GM18861 (cell line): ENCODE measurements around the gene HSBP1L1.
"Not testable (repeated sequence)": the region's sequence is repeated elsewhere in the genome, so short reads cannot be mapped to it uniquely, and the experiment has no call there.

Experiments
- ATAC-seq: cut with Tn5 transposase; IDR thresholded peaks from one replicate; pipeline ENCODE4 v1.9.1; 2021; ENCODE audit not compliant: unreplicated experiment

Gene HSBP1L1

GRCh38 chr18:79983253-79983652, 18.8 kb downstream of the HSBP1L1 start:
- no peak for ATAC-seq

DNA sequence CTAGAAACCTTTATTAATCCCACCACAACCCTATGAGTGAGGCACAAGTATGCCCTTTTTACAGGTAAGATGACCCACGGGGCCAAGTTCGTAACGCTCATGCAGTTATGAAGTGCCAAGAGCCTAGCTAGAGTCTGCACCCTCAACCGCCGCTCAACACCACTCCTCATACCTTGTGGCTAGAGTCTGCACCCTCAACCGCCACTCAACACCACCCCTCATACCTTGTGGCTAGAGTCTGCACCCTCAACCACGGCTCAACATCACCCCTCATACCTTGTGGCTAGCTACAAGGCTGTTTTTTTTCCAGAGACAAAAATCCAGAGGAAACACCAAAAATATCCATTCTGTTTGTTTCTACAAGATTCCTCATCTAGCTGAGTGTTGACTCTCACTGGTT, 19.4 kb downstream of the HSBP1L1 start:
- no peak for ATAC-seq

GRCh38 chr18:79985172-79985571, 20.7 kb downstream of the HSBP1L1 start:
- ATAC-seq = no peak

DNA sequence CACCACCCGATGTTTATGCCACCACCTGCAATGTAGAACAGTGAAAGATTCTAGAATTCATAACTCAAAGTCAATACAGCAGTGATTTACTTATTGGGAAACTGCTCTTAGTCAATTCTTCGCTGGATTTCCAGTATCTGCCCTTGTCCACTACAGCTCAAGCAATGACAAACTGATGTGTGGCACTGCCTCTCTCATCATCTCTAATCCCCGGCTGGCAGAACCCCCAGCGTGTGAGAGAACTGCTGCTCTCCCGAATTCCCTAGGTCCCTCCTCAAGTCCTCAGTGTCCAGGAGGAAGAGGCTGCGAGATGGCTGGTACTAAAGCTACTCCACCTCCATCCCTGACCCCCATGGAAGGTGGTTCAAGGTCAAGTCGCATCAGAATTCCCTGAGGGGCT, 22.3 kb downstream of the HSBP1L1 start:
- ATAC-seq = no peak

GRCh38 chr18:79987566-79987965, 23.1 kb downstream of the HSBP1L1 start:
- no peak for ATAC-seq

- ATAC-seq = peak; percentile 50
These were observed 23.6 kb downstream of the HSBP1L1 start for GRCh38 chr18:79988071-79988450.

- peak; percentile 94 for ATAC-seq
These were observed 24.2 kb downstream of the HSBP1L1 start, which contains the start of gene TXNL4A for GRCh38 chr18:79988451-79989194. Gene TXNL4A (minus strand): TSS chr18:79988563. CDS start chr18:79988392, 171 bp downstream.

- no peak for ATAC-seq
These were observed 24.7 kb downstream of the HSBP1L1 start for GRCh38 chr18:79989195-79989497.

DNA sequence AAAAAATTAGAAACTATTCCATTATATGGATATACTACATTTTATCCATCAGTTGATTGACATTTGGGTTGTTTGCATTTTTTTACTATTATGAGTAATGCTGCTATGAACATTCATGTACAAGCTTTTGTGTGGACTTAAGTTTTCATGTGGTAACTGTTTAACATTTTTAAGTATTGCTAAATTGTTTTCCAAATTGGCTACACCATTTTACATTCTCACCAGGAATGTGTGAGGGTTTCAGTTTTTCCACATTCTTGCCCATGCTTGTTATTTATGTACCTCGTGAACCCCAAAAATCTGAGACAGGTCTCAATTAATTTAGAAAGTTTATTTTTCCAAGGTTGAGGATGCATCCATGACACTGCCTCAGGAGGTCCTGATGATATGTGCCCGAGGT, 27.1 kb downstream of the HSBP1L1 start:
- ATAC-seq = no peak

GRCh38 chr18:79999701-80000100, 35.3 kb downstream of the HSBP1L1 start:
- ATAC-seq = not testable (repeated sequence)

- no peak for ATAC-seq
These were observed 36.4 kb downstream of the HSBP1L1 start for GRCh38 chr18:80000877-80001276.

- no peak for ATAC-seq
These were observed 38.0 kb downstream of the HSBP1L1 start for GRCh38 chr18:80002468-80002867.

- ATAC-seq = no peak
These were observed 40.3 kb downstream of the HSBP1L1 start for GRCh38 chr18:80004600-80005342.

GRCh38 chr18:80006724-80007123, 42.3 kb downstream of the HSBP1L1 start:
- no peak for ATAC-seq

DNA sequence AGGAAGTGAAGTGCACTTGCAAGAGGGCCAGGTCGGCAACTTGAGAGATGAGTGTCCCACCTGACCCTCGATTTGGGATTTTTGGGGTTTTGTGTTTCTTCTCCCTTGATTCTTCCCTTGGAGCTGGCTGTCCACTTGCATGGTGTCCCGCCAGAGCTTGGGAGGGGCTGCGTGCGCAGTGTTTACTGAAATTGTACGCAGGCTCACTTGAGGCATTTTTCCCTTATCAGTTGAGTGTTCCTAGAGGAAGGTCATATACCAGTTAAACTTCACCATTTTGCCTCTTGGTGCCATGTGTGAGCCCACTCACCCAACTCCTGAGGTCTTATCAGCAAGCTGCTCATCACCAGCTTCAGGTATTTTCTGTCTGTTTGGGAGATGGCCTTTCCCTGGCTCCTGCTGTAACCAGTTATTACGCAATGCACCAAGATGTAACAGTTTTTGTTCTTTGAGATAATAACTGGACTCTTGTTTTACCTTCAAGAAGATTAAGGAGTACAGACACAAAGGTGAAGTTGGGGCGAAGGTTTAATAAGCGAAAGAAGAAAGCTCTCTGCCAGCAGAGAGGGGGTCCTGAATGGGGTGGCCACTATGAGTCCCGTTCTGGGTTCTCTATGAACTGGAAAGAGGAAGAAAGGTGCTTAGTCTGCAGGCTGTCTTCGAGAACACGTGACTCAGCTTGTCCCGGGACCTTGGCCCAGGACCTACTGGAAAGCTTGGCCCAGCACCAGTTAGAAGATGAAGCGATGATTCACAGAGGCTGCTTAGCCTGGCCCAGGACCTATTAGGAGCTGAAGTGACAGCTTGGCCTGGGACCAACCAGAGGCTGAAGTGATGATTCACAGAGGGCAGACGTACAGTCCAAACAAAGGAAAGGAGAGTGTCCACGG, 45.5 kb downstream of the HSBP1L1 start:
- ATAC-seq = no peak

DNA sequence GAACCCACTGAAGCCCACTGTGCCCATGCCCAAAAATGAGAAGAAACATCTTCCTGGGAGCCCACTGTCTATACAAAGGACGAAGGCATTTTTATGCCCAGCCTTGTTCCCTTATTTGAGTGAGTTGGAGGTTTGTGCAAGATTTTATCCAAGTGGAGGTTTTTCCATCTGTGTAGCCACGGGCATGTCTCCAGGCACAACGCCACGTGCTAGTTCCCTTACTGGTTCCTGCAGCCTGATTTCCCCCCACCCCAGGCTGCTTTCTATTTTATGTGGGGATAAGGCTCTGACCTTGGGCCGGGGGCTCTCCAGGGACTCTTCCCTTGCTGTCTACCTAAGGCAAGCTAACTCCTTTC, 46.1 kb downstream of the HSBP1L1 start:
- no peak for ATAC-seq

DNA sequence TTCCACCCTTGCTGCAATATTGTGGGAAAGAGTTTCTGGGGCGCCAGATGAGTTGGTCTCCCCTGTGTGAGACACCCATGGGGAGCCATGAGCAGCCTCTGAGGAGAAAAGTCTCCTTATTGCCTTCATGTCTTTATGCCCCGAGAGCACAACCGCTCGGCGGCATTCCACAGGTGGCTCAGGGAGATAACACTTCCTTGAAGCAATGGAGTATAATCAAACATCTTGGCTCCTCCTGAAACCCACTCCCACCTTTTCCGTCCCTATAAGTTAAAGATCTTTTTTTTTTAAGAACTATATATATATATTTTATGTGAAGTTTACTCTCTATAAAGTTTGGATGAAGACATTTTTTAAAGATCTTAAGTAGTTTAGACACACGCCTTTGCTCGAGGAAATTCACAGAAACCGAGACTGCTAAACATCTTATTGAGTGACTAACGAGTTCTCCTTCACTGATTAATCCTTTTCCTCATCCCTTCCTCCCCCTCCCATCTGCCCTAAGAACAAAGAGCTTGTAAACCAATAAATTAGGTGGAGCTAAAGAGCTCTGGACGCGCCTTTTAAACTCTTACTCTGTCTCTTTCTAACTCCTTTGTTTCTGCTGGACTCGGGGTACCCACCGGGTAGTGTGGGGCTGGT, 47.2 kb downstream of the HSBP1L1 start:
- not testable (repeated sequence) for ATAC-seq

DNA sequence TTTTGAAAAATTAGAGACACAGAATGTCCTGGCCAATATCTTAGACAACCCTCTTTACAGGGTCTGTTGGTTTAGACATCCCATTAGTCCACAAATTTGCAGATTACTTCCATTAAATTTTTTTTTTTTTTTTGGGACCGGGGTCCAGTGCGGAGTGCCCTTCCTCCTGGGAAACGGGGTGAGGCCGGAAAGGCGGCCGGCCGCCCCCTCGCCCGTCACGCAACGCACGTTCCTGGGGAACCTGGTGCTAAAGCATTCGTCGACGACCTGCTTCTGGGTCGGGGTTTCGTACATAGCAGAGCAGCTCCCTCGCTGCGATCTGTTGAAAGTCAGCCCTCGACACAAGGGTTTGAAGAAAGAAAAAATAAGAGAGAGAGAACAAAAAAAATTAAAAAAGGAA, 48.3 kb downstream of the HSBP1L1 start:
- no peak for ATAC-seq
